Liver (tissue), 9 donors: ENCODE measurements around the gene EPB41L1. TPM values are rescaled to one million over a fixed set of nuclear protein-coding genes. Genes with fewer than 3 reads are reported as not detected.

Experiments
- DNase-seq: peaks from one replicate; pipeline ENCODE4 v3.0.0-alpha.2; 2017; ENCODE audit warnings: low spot score
- H3K27ac ChIP-seq, 2 donors: one replicate each; pipeline ENCODE4 v1.7.0; 2013; ENCODE audit warnings: inconsistent platforms in 2 of 2, low read length in 2 of 2, control low read depth in 1 of 2, low read depth in 1 of 2, mild to moderate bottlenecking in 1 of 2
- H3K27me3 ChIP-seq, 4 donors: one replicate each; pipeline versions ENCODE4 v1.6.1 to v1.7.0; 2013; ENCODE audit warnings: low read length in 3 of 4, inconsistent platforms in 1 of 4, mild to moderate bottlenecking in 1 of 4, moderate library complexity in 1 of 4; ENCODE audit not compliant: control insufficient read depth in 4 of 4, insufficient read depth in 4 of 4
- H3K36me3 ChIP-seq, 4 donors: one replicate each; pipeline versions ENCODE4 v1.6.1 to v1.7.0; 2013; ENCODE audit warnings: low read length in 3 of 4, mild to moderate bottlenecking in 3 of 4, low read depth in 1 of 4, moderate library complexity in 1 of 4; ENCODE audit not compliant: control insufficient read depth in 4 of 4, insufficient read depth in 3 of 4
- H3K4me1 ChIP-seq, 4 donors: one replicate each; pipeline versions ENCODE4 v1.6.1 to v1.7.0; 2013; ENCODE audit warnings: low read length in 3 of 4, mild to moderate bottlenecking in 3 of 4, moderate library complexity in 1 of 4; ENCODE audit not compliant: control insufficient read depth in 4 of 4, insufficient read depth in 4 of 4
- H3K4me3 ChIP-seq, 3 donors: one replicate each; pipeline versions ENCODE4 v1.6.1 to v1.7.0; 2013; ENCODE audit warnings: low read length in 3 of 3, control low read depth in 1 of 3, low read depth in 1 of 3, mild to moderate bottlenecking in 1 of 3
- H3K9ac ChIP-seq, 2 donors: one replicate each; pipeline ENCODE4 v1.7.0; 2013; ENCODE audit warnings: low read length in 2 of 2, mild to moderate bottlenecking in 2 of 2, moderate library complexity in 2 of 2, control low read depth in 1 of 2, low read depth in 1 of 2
- H3K9me3 ChIP-seq, 4 donors: one replicate each; pipeline versions ENCODE4 v1.6.1 to v1.7.0; 2013; ENCODE audit warnings: low read length in 3 of 4; ENCODE audit not compliant: control insufficient read depth in 4 of 4
- FOXA1 ChIP-seq: IDR thresholded peaks from 2 replicates; pipeline ENCODE4 v1.6.1; 2016; ENCODE audit warnings: antibody characterized with exemption
- FOXA2 ChIP-seq: IDR thresholded peaks from 2 replicates; pipeline ENCODE4 v1.6.1; 2016; ENCODE audit warnings: antibody characterized with exemption
- GABPA ChIP-seq, 2 donors: IDR thresholded peaks in 1 of 2; conservative IDR thresholded peaks in 1 of 2; 2 replicates each; pipeline ENCODE4 v1.6.1; 2016; ENCODE audit warnings: antibody characterized with exemption in 2 of 2, mild to moderate bottlenecking in 1 of 2, moderate library complexity in 1 of 2
- HNF4A ChIP-seq, 2 donors: conservative IDR thresholded peaks; 2 replicates each; pipeline ENCODE4 v1.6.1; 2016; ENCODE audit warnings: antibody characterized with exemption in 2 of 2, mild to moderate bottlenecking in 2 of 2
- HNF4G ChIP-seq: IDR thresholded peaks from 2 replicates; pipeline ENCODE4 v1.6.1; 2016; ENCODE audit warnings: antibody characterized with exemption
- MAX ChIP-seq: IDR thresholded peaks from 2 replicates; pipeline ENCODE4 v1.6.1; 2016; ENCODE audit warnings: antibody characterized with exemption
- RAD21 ChIP-seq, 2 donors: IDR thresholded peaks; 2 replicates each; pipeline ENCODE4 v1.6.1; 2016; ENCODE audit warnings: antibody characterized with exemption in 2 of 2, mild to moderate bottlenecking in 2 of 2
- REST ChIP-seq: IDR thresholded peaks from 2 replicates; pipeline ENCODE4 v1.6.1; 2016; ENCODE audit warnings: antibody characterized with exemption, mild to moderate bottlenecking
- WGBS: extraction: QIAGEN DNeasy Blood & Tissue Kit; methylation state at CpG from one replicate; pipeline ENCODE4 v1.1.7; 2013; 5-methylcytosine and 5-hydroxymethylcytosine counted together
- polyA plus RNA-seq, 2 donors: library from polyadenylated mRNA; stranded (reverse) in 1 of 2; unstranded in 1 of 2; fragments of 200-250 nt in 1 of 2; fragments of >200 nt in 1 of 2; fragmentation: Nextera tagmentation in 1 of 2; extraction: Ambion mirVana in 1 of 2; gene quantifications; one replicate each; pipeline versions ENCODE4 v1.2.1 to v1.2.3, GENCODE V29; 2013 to 2015
- total RNA-seq, 2 donors: library from RNA; depleted of rRNA; stranded (reverse); fragments of >200 nt; gene quantifications; one replicate each; pipeline ENCODE4 v1.2.3, GENCODE V29; 2014
- TF ChIP-seq, protein P1 (sequence below): fragments of 150-350 bp; IDR thresholded peaks from 2 replicates; pipeline ENCODE4 v1.5.1; 2017; ENCODE audit warnings: improper control_type of control experiment, low read depth, low read length; ENCODE audit not compliant: missing input control
- TF ChIP-seq, protein P2 (sequence below): IDR thresholded peaks from 2 replicates; pipeline ENCODE4 v1.6.1; 2016; ENCODE audit warnings: antibody characterized with exemption
- TF ChIP-seq, protein P3 (sequence below): IDR thresholded peaks from 2 replicates; pipeline ENCODE4 v1.6.1; 2016; ENCODE audit warnings: antibody characterized with exemption
- donor health status: healthy.
- donor health status: healthy.
- donor health status: healthy.
- donor health status: healthy.
- donor health status: healthy.

The EPB41L1 gene
- total and polyA plus RNA-seq, 4 donors: 2.4 to 11.9 (median 4.3) TPM

- no peak overlapping the region for H3K9ac ChIP-seq
- H3K4me3 ChIP-seq: no peak overlapping the region
- no peaks in the 10 kb centered on the region for H3K27me3 ChIP-seq
- WGBS: 30% methylated on average over 18 of the region's 18 CpGs
- peak; percentile 76 for DNase-seq
- no peaks in the 10 kb centered on the region for H3K4me1 ChIP-seq
- no peak overlapping the region for H3K27ac ChIP-seq
- TF ChIP-seq MAX: no peak
- TF ChIP-seq RAD21 (IDR thresholded peaks at IDR 0.05): peak; percentile 77 to 84
- no peak for TF ChIP-seq HNF4G
- TF ChIP-seq, protein P1, sequence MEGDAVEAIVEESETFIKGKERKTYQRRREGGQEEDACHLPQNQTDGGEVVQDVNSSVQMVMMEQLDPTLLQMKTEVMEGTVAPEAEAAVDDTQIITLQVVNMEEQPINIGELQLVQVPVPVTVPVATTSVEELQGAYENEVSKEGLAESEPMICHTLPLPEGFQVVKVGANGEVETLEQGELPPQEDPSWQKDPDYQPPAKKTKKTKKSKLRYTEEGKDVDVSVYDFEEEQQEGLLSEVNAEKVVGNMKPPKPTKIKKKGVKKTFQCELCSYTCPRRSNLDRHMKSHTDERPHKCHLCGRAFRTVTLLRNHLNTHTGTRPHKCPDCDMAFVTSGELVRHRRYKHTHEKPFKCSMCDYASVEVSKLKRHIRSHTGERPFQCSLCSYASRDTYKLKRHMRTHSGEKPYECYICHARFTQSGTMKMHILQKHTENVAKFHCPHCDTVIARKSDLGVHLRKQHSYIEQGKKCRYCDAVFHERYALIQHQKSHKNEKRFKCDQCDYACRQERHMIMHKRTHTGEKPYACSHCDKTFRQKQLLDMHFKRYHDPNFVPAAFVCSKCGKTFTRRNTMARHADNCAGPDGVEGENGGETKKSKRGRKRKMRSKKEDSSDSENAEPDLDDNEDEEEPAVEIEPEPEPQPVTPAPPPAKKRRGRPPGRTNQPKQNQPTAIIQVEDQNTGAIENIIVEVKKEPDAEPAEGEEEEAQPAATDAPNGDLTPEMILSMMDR: peak; percentile 95
- TF ChIP-seq FOXA2: no peak
- TF ChIP-seq REST: no peak
- TF ChIP-seq GABPA (IDR thresholded peaks at IDR 0.05 in 1 of 2, conservative IDR thresholded peaks at IDR 0.05 in 1 of 2): no peak
- TF ChIP-seq, protein P2, sequence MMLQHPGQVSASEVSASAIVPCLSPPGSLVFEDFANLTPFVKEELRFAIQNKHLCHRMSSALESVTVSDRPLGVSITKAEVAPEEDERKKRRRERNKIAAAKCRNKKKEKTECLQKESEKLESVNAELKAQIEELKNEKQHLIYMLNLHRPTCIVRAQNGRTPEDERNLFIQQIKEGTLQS: no peak
- TF ChIP-seq HNF4A (conservative IDR thresholded peaks at IDR 0.05): no peak
- H3K36me3 ChIP-seq: no peaks in the 10 kb centered on the region
- H3K9me3 ChIP-seq: no peaks in the 10 kb centered on the region
Observed at GRCh38 chr20:36202891-36203338, 48.4 kb downstream of the EPB41L1 start.

DNA sequence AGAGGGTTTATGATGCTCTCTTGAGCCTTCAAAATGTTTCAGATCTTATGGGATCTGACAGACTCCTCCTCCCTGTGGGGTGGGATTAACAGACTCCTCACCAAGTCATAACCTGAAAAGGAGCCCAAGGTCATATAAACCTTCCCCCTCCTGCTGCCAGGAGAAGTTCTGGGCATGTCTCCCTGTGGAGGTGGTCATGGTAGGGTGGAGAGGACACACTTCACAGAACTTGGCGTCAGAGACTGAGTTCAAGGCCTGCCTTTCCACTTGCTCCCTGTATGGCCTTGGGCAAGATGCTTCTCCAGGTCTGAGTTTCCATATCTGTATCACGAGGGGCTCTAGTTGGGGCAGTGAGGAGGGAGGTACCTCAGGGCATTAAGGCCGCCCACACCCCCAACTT, 49.3 kb downstream of the EPB41L1 start:
- 93% methylated on average over 3 of the region's 3 CpGs for WGBS
- Histone ChIP-seq H3K27ac (no peak overlapping the region), H3K36me3 (no peaks in the 10 kb centered on the region), H3K4me1 (no peaks in the 10 kb centered on the region), H3K9me3 (no peaks in the 10 kb centered on the region), H3K27me3 (no peaks in the 10 kb centered on the region), H3K9ac (no peak overlapping the region), H3K4me3 (no peak overlapping the region)
- TF ChIP-seq FOXA1: no peak
- DNase-seq: no peak

- TF ChIP-seq REST: no peak
- TF ChIP-seq, protein P2: no peak
- TF ChIP-seq HNF4G: no peak
- TF ChIP-seq, protein P3, sequence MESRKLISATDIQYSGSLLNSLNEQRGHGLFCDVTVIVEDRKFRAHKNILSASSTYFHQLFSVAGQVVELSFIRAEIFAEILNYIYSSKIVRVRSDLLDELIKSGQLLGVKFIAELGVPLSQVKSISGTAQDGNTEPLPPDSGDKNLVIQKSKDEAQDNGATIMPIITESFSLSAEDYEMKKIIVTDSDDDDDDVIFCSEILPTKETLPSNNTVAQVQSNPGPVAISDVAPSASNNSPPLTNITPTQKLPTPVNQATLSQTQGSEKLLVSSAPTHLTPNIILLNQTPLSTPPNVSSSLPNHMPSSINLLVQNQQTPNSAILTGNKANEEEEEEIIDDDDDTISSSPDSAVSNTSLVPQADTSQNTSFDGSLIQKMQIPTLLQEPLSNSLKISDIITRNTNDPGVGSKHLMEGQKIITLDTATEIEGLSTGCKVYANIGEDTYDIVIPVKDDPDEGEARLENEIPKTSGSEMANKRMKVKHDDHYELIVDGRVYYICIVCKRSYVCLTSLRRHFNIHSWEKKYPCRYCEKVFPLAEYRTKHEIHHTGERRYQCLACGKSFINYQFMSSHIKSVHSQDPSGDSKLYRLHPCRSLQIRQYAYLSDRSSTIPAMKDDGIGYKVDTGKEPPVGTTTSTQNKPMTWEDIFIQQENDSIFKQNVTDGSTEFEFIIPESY: no peak
- DNase-seq: no peak
- Histone ChIP-seq H3K4me1 (no peaks in the 10 kb centered on the region), H3K9ac (no peak overlapping the region), H3K27ac (no peak overlapping the region), H3K36me3 (no peaks in the 10 kb centered on the region), H3K9me3 (no peaks in the 10 kb centered on the region), H3K27me3 (no peaks in the 10 kb centered on the region), H3K4me3 (no peak overlapping the region)
- 74% methylated on average over 3 of the region's 3 CpGs for WGBS
Observed at GRCh38 chr20:36205026-36205425, 50.5 kb downstream of the EPB41L1 start.
